SH-SY5Y (cell line): ENCODE data around the gene CACNA1I.

Source experiments
- GATA2 ChIP-seq: IDR thresholded peaks from 2 replicates; pipeline ENCODE4 v1.6.1; 2011; ENCODE audit warnings: mild to moderate bottlenecking, low read depth, low read length
- GATA3 ChIP-seq: IDR thresholded peaks from 2 replicates; pipeline ENCODE4 v1.6.1; 2011; ENCODE audit warnings: low read depth, mild to moderate bottlenecking, low read length, moderate library complexity

CACNA1I gene

GRCh38 chr22:39712081-39712480, 141.5 kb downstream of the CACNA1I start:
- no peak for TF ChIP-seq GATA2
- TF ChIP-seq GATA3 = no peak

DNA sequence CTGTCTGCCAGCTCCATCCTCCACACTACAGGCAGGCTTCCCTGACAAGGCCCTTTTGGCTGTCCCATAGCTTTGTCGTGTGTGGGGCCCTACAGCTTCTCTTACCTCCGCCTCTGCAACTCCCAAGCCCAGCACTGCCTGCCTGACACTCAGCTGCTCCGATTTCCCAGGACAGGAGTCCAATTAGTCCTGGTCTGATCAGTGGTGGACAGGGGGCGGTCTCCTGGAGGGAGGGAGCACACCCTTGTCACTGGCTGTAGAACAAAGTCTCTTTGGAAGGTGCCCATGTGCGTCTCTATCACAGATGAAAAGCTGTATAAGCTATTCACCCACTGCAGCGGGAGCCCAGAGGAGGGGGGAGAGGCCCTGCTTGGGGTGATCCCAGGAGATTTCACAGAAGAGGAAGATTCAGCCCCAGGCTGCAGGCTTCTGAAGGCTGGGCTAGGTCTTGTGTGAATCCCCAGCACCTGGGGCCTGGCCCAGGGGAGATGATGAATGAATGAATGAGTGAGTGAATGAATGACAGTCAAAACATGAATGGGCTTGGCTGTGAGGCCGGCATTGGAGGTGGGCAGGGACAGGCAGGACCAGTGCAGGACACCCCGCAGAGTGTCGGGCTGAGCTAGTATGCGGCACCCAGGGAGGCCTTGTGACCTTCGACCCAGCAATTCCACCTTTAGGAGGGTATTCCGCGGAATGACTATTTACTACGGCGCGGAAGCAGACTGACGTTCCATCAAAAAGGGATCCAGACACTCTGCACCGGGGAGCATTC, 142.4 kb downstream of the CACNA1I start:
- TF ChIP-seq GATA2 = no peak
- no peak for TF ChIP-seq GATA3

GRCh38 chr22:39713799-39714290, 143.3 kb downstream of the CACNA1I start:
- TF ChIP-seq GATA3 (no peak), GATA2 (no peak)

DNA sequence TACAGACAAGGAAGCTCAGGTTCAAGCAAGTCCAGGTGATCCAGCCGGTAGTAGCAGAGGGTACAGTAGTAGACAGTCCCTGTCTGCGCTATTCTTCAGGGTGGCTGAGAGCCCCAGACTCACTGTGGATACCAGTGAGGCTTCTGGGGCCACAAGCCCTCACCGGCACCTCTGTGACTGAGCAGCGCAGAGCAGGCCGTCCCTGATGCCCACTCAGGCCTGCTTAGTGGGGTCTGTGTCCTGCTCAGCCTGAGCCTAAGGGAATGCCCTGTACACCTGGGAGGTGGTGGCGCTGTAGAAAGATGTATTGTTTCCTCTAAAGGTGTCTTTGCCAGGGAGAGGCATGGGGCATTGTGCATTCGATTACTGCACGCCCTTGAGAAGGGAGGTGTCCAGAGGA, 143.8 kb downstream of the CACNA1I start:
- TF ChIP-seq GATA3 = no peak
- TF ChIP-seq GATA2 = no peak

GRCh38 chr22:39715778-39716495, 145.4 kb downstream of the CACNA1I start:
- no peak for TF ChIP-seq GATA2
- TF ChIP-seq GATA3 = no peak

DNA sequence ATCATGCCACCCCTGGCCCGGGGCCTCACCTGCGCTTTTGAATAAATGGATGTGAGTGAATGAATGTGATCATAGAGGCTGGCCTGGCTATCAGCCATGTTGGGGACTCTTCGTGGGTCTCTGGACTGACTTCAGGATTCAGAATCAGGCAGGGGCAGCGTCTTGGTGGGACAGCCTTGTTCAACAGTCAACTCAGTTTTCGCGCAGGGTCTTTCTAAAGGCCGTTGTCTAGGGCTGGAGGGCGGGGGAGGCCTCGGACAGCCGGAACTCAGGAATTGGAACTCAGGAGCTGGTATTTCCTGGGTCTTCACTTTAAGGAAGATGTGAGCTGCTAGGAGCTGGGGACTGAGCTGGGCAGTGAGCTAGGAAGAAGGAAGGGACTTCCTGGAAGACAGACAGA, 146.0 kb downstream of the CACNA1I start:
- TF ChIP-seq GATA3 (no peak), GATA2 (no peak)

- TF ChIP-seq GATA2 (no peak), GATA3 (no peak)
These were observed 146.5 kb downstream of the CACNA1I start for GRCh38 chr22:39717099-39717498.

DNA sequence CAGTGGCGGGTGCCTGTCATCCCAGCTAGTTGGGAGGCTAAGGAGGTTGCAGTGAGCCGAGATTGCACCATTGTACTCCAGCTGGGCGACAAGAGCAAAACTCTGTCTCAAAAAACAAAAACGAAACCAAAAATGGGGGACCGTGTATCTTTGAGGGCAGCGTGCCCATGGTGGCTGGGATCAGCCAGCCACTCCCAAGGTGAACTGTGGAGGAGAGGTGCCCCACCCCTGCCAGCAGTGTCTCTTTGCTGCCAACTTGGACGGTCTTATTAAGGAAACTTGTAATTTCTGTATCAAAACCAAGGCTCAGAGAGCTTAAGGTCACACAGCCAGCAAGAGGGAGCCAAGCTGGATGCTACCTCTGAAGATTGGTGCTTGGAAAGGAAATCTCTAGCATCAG, 147.7 kb downstream of the CACNA1I start:
- TF ChIP-seq GATA3 (no peak), GATA2 (no peak)

DNA sequence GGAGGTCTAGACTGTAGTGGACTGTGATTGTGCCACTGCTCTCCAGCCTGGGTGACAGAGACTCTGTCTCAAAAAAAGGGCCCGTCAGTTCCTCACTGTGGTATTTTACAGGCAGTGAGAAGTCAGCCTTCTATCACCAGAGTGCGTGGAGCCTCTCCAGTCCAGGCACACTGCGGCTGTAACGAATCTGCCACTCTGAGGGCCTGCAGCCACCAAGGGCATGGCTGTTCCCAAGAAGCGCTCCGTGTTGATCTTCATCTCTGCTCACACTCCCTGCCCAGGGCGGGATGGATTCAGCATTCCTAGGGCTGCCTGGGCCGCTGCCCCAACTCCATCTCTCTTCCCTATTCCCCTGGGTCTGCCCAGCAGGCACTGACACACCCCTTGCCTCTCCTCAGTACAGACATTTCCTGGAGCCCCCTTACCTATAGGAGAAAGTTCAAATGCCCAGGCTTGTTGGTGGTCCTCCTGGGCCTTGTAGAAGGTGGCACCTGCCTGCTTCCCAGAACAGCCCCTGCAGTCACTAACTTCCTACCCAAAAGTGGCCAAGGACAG, 148.4 kb downstream of the CACNA1I start:
- no peak for TF ChIP-seq GATA2
- TF ChIP-seq GATA3 = no peak

- TF ChIP-seq GATA3 = no peak
- TF ChIP-seq GATA2 = no peak
These were observed 149.3 kb downstream of the CACNA1I start for GRCh38 chr22:39719559-39720450.

DNA sequence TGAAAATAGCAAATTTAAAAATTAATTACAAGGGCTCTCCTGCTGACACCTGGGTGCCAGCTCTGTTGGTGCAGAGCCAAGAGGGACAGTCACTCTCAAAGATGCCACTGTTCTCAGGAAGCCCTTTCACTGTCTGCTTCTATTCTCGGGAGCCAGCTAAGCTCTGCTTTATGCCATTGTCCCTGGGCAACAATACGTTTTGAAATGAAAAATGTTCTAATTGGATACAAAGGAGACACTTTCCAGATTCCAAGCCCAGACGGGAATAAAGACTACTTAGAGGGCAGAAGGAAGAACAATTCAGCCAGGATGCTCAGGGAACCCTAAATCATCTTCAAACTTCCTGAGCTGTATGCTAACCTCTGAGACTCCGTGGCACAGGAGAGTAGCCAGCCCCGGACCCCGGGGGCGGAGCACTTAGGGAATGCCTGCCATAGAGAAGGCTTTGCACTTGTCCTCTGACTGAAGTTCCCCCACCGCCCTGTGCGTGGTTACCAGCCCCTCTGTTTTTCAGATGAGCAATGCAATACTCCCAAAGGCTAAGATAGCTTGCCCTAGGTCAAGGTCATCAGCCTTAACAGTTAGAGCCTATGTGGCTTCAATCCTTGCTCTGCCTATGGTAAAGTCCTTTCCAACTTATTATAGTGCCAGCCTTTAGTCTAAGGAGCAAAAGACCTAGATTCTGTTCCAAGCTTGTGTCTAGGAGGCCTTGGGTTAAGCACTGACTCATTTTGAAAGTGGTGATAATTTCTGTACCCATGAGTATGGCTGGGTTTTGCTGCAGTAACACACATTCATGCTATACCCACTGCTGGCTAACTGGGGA, 150.9 kb downstream of the CACNA1I start:
- TF ChIP-seq GATA3 = no peak
- TF ChIP-seq GATA2 = no peak

DNA sequence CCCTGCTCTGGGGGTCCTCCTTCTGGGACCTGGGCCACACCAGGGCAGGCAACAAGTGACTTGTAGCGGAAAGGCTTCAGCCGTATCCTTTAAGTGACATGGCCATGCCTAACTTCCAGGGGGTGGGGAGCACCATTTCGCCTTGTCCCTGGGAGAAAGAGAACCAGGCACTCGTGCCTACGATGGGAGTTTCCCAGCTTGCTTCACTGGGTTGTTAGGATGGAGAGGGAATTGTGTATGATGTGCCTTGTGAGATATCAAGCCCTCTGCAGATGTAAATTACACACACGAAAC, 151.4 kb downstream of the CACNA1I start:
- no peak for TF ChIP-seq GATA2
- no peak for TF ChIP-seq GATA3

DNA sequence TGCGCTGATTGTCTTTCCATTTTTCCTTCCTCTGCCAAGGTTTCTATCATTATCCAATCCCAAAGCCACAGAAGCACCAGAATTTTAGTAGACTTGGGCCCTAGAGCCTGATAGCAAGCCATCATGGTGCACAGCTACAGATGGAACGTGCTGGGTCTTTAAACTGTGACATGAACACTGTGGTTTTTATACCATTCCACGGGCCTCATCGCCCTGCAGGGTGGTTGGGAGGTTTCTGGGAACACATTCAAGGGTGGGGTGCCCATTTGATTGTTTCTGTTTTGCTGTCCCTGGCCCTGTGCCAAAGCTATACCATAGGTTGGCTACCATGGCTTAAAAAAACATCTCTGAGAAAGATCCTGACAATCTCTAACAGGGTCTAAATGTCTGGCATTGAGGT, 151.9 kb downstream of the CACNA1I start:
- TF ChIP-seq GATA2 = no peak

- TF ChIP-seq GATA3 = no peak
- TF ChIP-seq GATA2 = no peak
These were observed 152.9 kb downstream of the CACNA1I start for GRCh38 chr22:39723463-39723862.
